Iris pigment epithelial cell (primary cell): Measurements from ENCODE around the gene ZNF708.
"Not testable (repeated sequence)": the region's sequence is repeated elsewhere in the genome, so short reads cannot be mapped to it uniquely, and the experiment has no call there.

Experiments
- DNase-seq: peaks from one replicate; pipeline ENCODE4 v3.0.0-alpha.2; 2011; ENCODE audit warnings: low read depth

The ZNF708 gene

GRCh38 chr19:21328885-21329605, at the start of gene ZNF708:
ZNF708 (minus strand) TSS chr19:21329410; CDS start chr19:21329212, 198 bp downstream.
- DNase-seq = peak; percentile 88

DNA sequence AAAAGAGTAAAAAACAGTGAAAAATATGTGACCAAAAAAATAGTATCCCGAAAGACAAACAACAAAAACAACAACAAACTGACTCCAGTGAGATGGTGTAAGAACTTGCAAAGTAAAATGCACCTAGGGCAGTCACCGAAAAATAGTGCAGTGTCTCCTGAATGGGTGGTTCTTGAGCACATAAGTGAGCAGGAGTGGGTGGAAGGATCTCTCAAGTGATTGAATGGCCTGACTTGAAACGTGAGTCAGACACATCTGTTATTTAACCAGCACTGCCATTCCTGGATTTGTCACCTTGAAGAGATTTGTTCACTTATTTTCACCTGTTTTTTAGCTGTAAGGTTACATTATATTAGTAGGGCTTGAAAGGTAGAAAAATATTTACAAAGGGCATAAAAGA, 33.1 kb upstream of the ZNF708 start:
- DNase-seq = no peak

- peak; percentile 98 for DNase-seq
Observed at GRCh38 chr19:21358768-21359451, 29.7 kb upstream of the ZNF708 start, which contains the start of gene ZNF738. ZNF738 (plus strand) TSS chr19:21359000; CDS start chr19:21359141, 141 bp downstream.

- no peak for DNase-seq
Observed at GRCh38 chr19:21352830-21353229, 23.6 kb upstream of the ZNF708 start.

- not testable (repeated sequence) for DNase-seq
Observed at GRCh38 chr19:21344841-21345240, 15.6 kb upstream of the ZNF708 start.

DNA sequence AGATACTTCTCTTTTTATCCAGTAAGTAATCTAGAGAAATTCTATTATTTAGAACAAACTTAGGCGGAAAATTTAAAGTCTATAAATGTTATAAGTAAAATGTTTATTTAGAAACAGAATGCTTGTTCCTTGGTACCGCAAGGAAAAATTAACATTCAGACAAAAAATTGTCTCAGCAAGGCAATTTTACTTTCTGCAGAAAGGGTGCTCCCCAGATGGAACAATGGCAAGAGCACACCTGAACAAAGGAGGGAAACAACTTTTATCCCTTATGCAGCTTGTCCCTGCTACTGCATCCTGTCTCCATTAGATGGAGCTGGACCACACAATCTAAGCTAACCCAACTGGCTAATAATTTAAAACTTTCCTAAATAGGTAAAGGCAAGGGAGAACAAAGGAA, 6.5 kb upstream of the ZNF708 start:
- DNase-seq = peak; percentile 7

DNA sequence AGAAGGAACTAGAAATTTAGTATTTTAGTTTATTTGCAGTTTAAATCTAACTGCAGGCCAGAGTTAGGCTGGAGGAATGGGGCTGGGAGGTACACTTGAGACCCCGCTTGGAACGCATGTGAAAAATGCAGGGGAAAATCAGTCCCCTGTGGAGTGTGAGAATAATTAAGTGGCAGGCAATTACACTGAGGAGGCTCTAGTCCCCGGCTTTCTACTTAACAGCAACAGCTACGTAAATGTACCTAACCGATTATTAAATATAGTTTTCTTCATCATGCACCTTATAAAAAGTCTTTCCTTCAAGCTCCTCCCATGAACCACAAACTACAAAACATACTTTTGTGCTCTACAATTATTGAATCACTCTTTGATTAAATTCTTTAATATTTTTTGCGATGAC, 804 bp downstream of the ZNF708 start:
- DNase-seq = peak; percentile 3

DNA sequence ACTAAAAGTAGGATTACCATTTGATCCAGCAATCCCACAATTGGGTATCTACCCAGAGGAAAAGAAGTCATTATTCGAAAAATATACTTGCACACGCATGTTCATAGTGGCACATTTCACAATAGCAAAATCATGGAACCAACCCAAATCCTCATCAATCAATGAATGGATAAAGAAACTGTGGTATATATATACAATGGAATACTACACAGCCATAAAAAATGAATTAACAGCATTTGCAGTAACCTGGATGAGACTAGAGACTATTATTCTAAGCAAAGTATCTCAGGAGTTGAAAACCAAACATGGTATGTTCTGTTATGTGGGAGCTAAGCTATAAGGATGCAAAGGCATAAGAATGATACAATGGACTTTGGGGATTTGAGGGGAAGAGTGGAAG, 3.0 kb downstream of the ZNF708 start:
- no peak for DNase-seq

DNA sequence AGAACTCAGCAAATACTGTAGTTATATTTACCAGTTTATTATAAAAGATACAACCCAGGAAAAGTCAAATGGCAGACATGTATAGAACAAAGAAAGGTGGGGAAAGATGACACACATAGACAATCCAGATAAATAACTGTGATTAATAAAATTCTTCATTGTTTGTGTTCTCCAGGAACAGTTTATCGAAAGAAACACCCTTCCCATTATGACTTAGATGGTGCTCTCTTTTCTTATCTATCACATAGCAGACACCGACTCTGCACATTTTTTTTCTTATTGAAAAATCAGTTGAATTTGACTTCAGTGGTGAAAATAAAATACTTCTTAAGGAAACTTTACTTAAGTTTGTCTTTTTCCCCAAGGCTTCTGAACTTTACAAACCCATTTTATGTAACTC, 6.2 kb downstream of the ZNF708 start:
- no peak for DNase-seq

DNA sequence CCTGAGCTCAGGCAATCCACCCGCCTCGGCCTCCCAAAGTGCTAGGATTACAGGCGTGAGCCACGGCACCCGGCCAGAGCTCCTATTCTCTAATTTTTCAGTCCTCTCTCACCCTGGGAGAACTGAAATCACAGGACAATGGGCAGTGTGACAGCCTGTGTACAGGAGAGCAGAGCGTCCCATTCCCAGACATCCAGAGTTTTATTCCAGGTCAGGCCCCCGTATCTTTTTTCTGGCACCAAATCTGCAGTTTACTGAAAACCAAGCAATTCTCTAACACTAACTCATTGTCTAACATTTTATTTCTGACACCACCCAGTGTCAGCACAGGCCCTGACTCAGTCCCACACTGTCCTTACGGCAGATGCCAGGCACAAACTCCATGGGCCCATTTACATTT, 6.7 kb downstream of the ZNF708 start:
- no peak for DNase-seq

GRCh38 chr19:21321996-21322395, 7.2 kb downstream of the ZNF708 start:
- DNase-seq = peak; percentile 5

DNA sequence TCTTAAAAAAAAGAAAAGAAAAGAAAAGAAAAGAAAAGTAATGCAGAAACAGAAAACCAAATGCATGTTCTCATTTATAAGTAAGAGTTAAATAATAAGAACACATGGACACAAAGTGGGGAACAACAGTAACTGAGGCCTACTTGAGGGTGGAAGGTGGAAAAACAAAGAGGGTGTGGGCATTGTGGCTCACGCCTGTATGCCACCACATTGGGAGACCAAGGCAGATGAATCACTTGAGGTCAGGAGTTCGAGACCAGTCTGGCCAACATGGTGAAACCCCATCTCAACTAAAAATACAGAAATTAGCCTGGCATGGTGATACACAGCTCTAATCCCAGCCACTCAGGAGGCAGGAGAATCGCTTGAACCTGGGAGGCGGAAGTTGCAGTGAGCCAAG, 8.1 kb downstream of the ZNF708 start:
- DNase-seq = peak; percentile 20

GRCh38 chr19:21317821-21318220, 11.4 kb downstream of the ZNF708 start:
- no peak for DNase-seq

- peak; percentile 45 for DNase-seq
Observed at GRCh38 chr19:21314676-21315075, 14.5 kb downstream of the ZNF708 start.

GRCh38 chr19:21312807-21313206, 16.4 kb downstream of the ZNF708 start:
- not testable (repeated sequence) for DNase-seq

GRCh38 chr19:21308773-21309172, 20.4 kb downstream of the ZNF708 start:
- DNase-seq = peak; percentile 4

- not testable (repeated sequence) for DNase-seq
Observed at GRCh38 chr19:21306881-21307479, 22.2 kb downstream of the ZNF708 start.

- DNase-seq = not testable (repeated sequence)
Observed at GRCh38 chr19:21293768-21294167, 35.4 kb downstream of the ZNF708 start.

GRCh38 chr19:21269813-21270212, 59.4 kb downstream of the ZNF708 start:
- no peak for DNase-seq

DNA sequence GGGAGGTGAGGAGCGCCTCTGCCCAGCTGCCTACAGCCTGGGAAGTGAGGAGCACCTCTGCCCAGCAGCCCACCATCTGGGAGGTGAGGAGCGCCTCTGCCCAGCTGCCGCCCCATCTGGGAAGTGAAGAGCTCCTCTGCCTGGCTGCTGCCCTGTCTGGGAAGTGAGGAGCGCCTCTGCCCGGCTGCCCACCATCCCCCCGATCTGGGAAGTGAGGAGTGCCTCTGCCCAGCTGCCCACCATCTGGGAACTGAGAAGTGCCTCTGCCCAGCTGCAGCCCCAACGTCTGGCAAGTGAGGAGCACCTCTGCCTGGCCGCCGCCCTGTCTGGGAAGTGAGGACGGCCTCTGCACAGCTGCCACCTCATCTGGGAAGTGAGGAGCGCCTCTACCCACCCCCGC, 64.3 kb downstream of the ZNF708 start:
- no peak for DNase-seq

DNA sequence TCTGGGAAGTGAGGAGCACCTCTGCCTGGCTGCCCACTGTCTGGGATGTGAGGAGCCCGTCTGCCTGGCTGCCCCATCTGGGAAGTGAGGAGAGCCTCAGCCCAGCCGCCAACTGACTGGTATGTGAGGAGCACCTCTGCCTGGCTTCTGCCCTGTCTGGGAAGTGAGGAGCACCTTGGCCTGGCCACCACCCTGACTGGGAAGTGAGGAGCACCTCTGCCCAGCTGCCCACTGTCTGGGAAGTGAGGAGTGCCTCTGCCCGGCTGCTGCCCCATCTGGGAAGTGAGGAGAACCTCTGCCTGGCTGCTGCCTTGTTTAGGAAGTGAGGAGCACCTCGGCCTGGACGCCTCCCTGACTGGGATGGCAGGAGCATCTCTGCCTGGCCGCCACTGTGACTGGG, 64.8 kb downstream of the ZNF708 start:
- no peak for DNase-seq

- DNase-seq = not testable (repeated sequence)
Observed at GRCh38 chr19:21260848-21261381, 68.3 kb downstream of the ZNF708 start.
